ENCODE measurements around the gene NDST1. TPM values are rescaled to one million over a fixed set of nuclear protein-coding genes. Genes with fewer than 3 reads are reported as not detected.
A peak's percentile ranks its signal among the peaks of the same experiment; 100 is the strongest.

Gene NDST1
- total RNA-seq, 1 donor: 104 TPM

GRCh38 chr5:150525781-150526180 is 17.9 kb downstream of the NDST1 start:
- Histone ChIP-seq H4K20me1 (ENCODE audit: insufficient read depth, low read length) (peaks cover 72% of the 10 kb centered on the region), H3K79me2 (ENCODE audit: insufficient read depth, low read length) (peaks cover 97% of the 10 kb centered on the region), H3K9me3 (ENCODE audit: low read depth, low read length) (no peaks in the 10 kb centered on the region), H3K4me2 (ENCODE audit: insufficient read depth, low read length) (no peak overlapping the region), H2AFZ (ENCODE audit: low read length) (no peak overlapping the region), H3K27me3 (ENCODE audit: insufficient read depth, low read length) (no peaks in the 10 kb centered on the region), H3K27ac (ENCODE audit: low read depth, low read length) (peak overlapping the region; percentile 12), H3K4me1 (ENCODE audit: insufficient read depth, low read length) (peaks cover 16% of the 10 kb centered on the region), H3K36me3 (ENCODE audit: insufficient read depth, low read length) (peaks cover 60% of the 10 kb centered on the region), H3K4me3 (ENCODE audit: insufficient read depth, low read length) (no peak overlapping the region)
- no peak for DNase-seq (ENCODE audit: insufficient read length, low spot score, missing footprints)
- no peak for TF ChIP-seq CTCF (IDR thresholded peaks at IDR 0.05; ENCODE audit: extremely low read depth, low read depth, low read length)

GRCh38 chr5:150527038-150527437 is 19.1 kb downstream of the NDST1 start:
- Histone ChIP-seq H3K4me2 (ENCODE audit: insufficient read depth, low read length) (no peak overlapping the region), H3K79me2 (ENCODE audit: insufficient read depth, low read length) (peaks cover 95% of the 10 kb centered on the region), H3K27ac (ENCODE audit: low read depth, low read length) (no peak overlapping the region), H3K4me1 (ENCODE audit: insufficient read depth, low read length) (peaks cover 16% of the 10 kb centered on the region), H2AFZ (ENCODE audit: low read length) (no peak overlapping the region), H3K36me3 (ENCODE audit: insufficient read depth, low read length) (peaks cover 58% of the 10 kb centered on the region), H3K27me3 (ENCODE audit: insufficient read depth, low read length) (no peaks in the 10 kb centered on the region), H3K4me3 (ENCODE audit: insufficient read depth, low read length) (no peak overlapping the region), H4K20me1 (ENCODE audit: insufficient read depth, low read length) (peaks cover 78% of the 10 kb centered on the region), H3K9me3 (ENCODE audit: low read depth, low read length) (no peaks in the 10 kb centered on the region)
- DNase-seq (ENCODE audit: insufficient read length, low spot score, missing footprints): no peak
- TF ChIP-seq CTCF (IDR thresholded peaks at IDR 0.05; ENCODE audit: extremely low read depth, low read depth, low read length): no peak

GRCh38 chr5:150527808-150528207 is 19.9 kb downstream of the NDST1 start:
- H3K4me3 ChIP-seq (ENCODE audit: insufficient read depth, low read length): no peak overlapping the region
- peaks cover 77% of the 10 kb centered on the region for H4K20me1 ChIP-seq (ENCODE audit: insufficient read depth, low read length)
- H3K27ac ChIP-seq (ENCODE audit: low read depth, low read length): no peak overlapping the region
- no peak for TF ChIP-seq CTCF (IDR thresholded peaks at IDR 0.05; ENCODE audit: extremely low read depth, low read depth, low read length)
- no peak overlapping the region for H3K4me2 ChIP-seq (ENCODE audit: insufficient read depth, low read length)
- H3K36me3 ChIP-seq (ENCODE audit: insufficient read depth, low read length): peaks cover 63% of the 10 kb centered on the region
- no peaks in the 10 kb centered on the region for H3K9me3 ChIP-seq (ENCODE audit: low read depth, low read length)
- peaks cover 16% of the 10 kb centered on the region for H3K4me1 ChIP-seq (ENCODE audit: insufficient read depth, low read length)
- no peak overlapping the region for H2AFZ ChIP-seq (ENCODE audit: low read length)
- peaks cover 95% of the 10 kb centered on the region for H3K79me2 ChIP-seq (ENCODE audit: insufficient read depth, low read length)
- DNase-seq (ENCODE audit: insufficient read length, low spot score, missing footprints): no peak
- no peaks in the 10 kb centered on the region for H3K27me3 ChIP-seq (ENCODE audit: insufficient read depth, low read length)

- H3K4me2 ChIP-seq (ENCODE audit: insufficient read depth, low read length): no peak overlapping the region
- H3K4me3 ChIP-seq (ENCODE audit: insufficient read depth, low read length): no peak overlapping the region
- no peak overlapping the region for H2AFZ ChIP-seq (ENCODE audit: low read length)
- no peaks in the 10 kb centered on the region for H3K27me3 ChIP-seq (ENCODE audit: insufficient read depth, low read length)
- H4K20me1 ChIP-seq (ENCODE audit: insufficient read depth, low read length): peaks cover 77% of the 10 kb centered on the region
- peaks cover 67% of the 10 kb centered on the region for H3K36me3 ChIP-seq (ENCODE audit: insufficient read depth, low read length)
- H3K79me2 ChIP-seq (ENCODE audit: insufficient read depth, low read length): peaks cover 94% of the 10 kb centered on the region
- H3K9me3 ChIP-seq (ENCODE audit: low read depth, low read length): no peaks in the 10 kb centered on the region
- no peak for TF ChIP-seq CTCF (IDR thresholded peaks at IDR 0.05; ENCODE audit: extremely low read depth, low read depth, low read length)
- no peak for DNase-seq (ENCODE audit: insufficient read length, low spot score, missing footprints)
- H3K27ac ChIP-seq (ENCODE audit: low read depth, low read length): peak overlapping the region; percentile 49
- peaks cover 3% of the 10 kb centered on the region for H3K4me1 ChIP-seq (ENCODE audit: insufficient read depth, low read length)
These were observed 21.1 kb downstream of the NDST1 start for GRCh38 chr5:150528924-150529546.

Data from osteoblast (primary cell).